Subcutaneous abdominal adipose tissue (tissue), 5 donors: ENCODE results near the gene CASP8.

Experiments
- H3K27ac ChIP-seq: one replicate; pipeline ENCODE4 v1.7.0; 2013; ENCODE audit warnings: low read depth, mild to moderate bottlenecking, inconsistent platforms, low read length, moderate library complexity
- H3K27me3 ChIP-seq, 5 donors: one replicate each; pipeline ENCODE4 v1.7.0; 2013; ENCODE audit warnings: low read length in 5 of 5, inconsistent platforms in 1 of 5; ENCODE audit not compliant: control insufficient read depth in 5 of 5, insufficient read depth in 4 of 5
- H3K36me3 ChIP-seq, 5 donors: one replicate each; pipeline ENCODE4 v1.7.0; 2013; ENCODE audit warnings: low read length in 5 of 5; ENCODE audit not compliant: control insufficient read depth in 5 of 5, insufficient read depth in 5 of 5
- H3K4me1 ChIP-seq, 5 donors: one replicate each; pipeline ENCODE4 v1.7.0; 2013; ENCODE audit warnings: low read length in 5 of 5, mild to moderate bottlenecking in 3 of 5, moderate library complexity in 1 of 5; ENCODE audit not compliant: control insufficient read depth in 5 of 5, insufficient read depth in 5 of 5
- H3K4me3 ChIP-seq, 5 donors: one replicate each; pipeline ENCODE4 v1.7.0; 2013; ENCODE audit warnings: low read length in 5 of 5, low read depth in 1 of 5
- H3K9ac ChIP-seq, 5 donors: one replicate each; pipeline ENCODE4 v1.7.0; 2013; ENCODE audit warnings: low read length in 5 of 5, mild to moderate bottlenecking in 4 of 5, moderate library complexity in 3 of 5
- H3K9me3 ChIP-seq, 5 donors: one replicate each; pipeline ENCODE4 v1.7.0; 2013; ENCODE audit warnings: low read length in 5 of 5; ENCODE audit not compliant: control insufficient read depth in 5 of 5
- donor health status: healthy.
- donor health status: healthy.
- donor health status: healthy.
- donor health status: healthy.
- donor health status: healthy.

CASP8 gene

GRCh38 chr2:201257381-201257955 is 2.9 kb upstream of the CASP8 start:
- H3K4me1 ChIP-seq, result peaks cover 2 to 51% (median 42%) of the 10 kb centered on the region in 5 donors
- H3K9ac ChIP-seq, result peak overlapping the region; percentile 44 to 95 (median 91)
- peak overlapping the region; percentile 98 for H3K27ac ChIP-seq
- H3K4me3 ChIP-seq, result peak overlapping the region; percentile 74 to 99 (median 90)
- H3K36me3 ChIP-seq, result no peaks in the 10 kb centered on the region
- H3K27me3 ChIP-seq, result no peaks in the 10 kb centered on the region
- no peaks in the 10 kb centered on the region for H3K9me3 ChIP-seq

GRCh38 chr2:201257956-201258665 is 2.2 kb upstream of the CASP8 start:
- peak overlapping the region; percentile 74 to 99 (median 90) for H3K4me3 ChIP-seq
- H3K36me3 ChIP-seq, result no peaks in the 10 kb centered on the region
- H3K9ac ChIP-seq, result peak overlapping the region; percentile 90 to 96 (median 93)
- H3K9me3 ChIP-seq, result no peaks in the 10 kb centered on the region
- H3K27ac ChIP-seq, result peak overlapping the region; percentile 98
- peaks cover 2 to 54% (median 42%) of the 10 kb centered on the region in 5 donors for H3K4me1 ChIP-seq
- H3K27me3 ChIP-seq, result no peaks in the 10 kb centered on the region

GRCh38 chr2:201258666-201259615 is 1.4 kb upstream of the CASP8 start:
- H3K27me3 ChIP-seq, result no peaks in the 10 kb centered on the region
- H3K9ac ChIP-seq, result peak overlapping the region; percentile 90 to 96 (median 93)
- peak overlapping the region; percentile 74 to 99 (median 90) for H3K4me3 ChIP-seq
- no peaks in the 10 kb centered on the region for H3K9me3 ChIP-seq
- peak overlapping the region; percentile 98 for H3K27ac ChIP-seq
- H3K4me1 ChIP-seq, result peaks cover 2 to 54% (median 42%) of the 10 kb centered on the region in 5 donors
- no peaks in the 10 kb centered on the region for H3K36me3 ChIP-seq

GRCh38 chr2:201261471-201261870 is 1.1 kb downstream of the CASP8 start:
- H3K36me3 ChIP-seq, result peaks cover under 1 to 6% (median under 1%) of the 10 kb centered on the region in 5 donors
- H3K9ac ChIP-seq, result peak overlapping the region in 2 of 5 donors; percentile 44 to 60
- H3K9me3 ChIP-seq, result no peaks in the 10 kb centered on the region
- peaks cover 2 to 49% (median 36%) of the 10 kb centered on the region in 5 donors for H3K4me1 ChIP-seq
- no peak overlapping the region for H3K27ac ChIP-seq
- H3K27me3 ChIP-seq, result no peaks in the 10 kb centered on the region
- H3K4me3 ChIP-seq, result peak overlapping the region; percentile 23 to 49 (median 38)

GRCh38 chr2:201261906-201262305 is 1.6 kb downstream of the CASP8 start:
- no peak overlapping the region for H3K27ac ChIP-seq
- H3K4me3 ChIP-seq, result peak overlapping the region in 4 of 5 donors; percentile 23 to 49 (median 42)
- peaks cover 2 to 49% (median 36%) of the 10 kb centered on the region in 5 donors for H3K4me1 ChIP-seq
- H3K9me3 ChIP-seq, result no peaks in the 10 kb centered on the region
- peaks cover 3 to 10% (median 4%) of the 10 kb centered on the region in 5 donors for H3K36me3 ChIP-seq
- no peaks in the 10 kb centered on the region for H3K27me3 ChIP-seq
- H3K9ac ChIP-seq, result peak overlapping the region in 2 of 5 donors; percentile 44 to 60

GRCh38 chr2:201262718-201263117 is 2.4 kb downstream of the CASP8 start:
- H3K4me3 ChIP-seq, result no peak overlapping the region
- peaks cover 2 to 44% (median 36%) of the 10 kb centered on the region in 5 donors for H3K4me1 ChIP-seq
- H3K27ac ChIP-seq, result no peak overlapping the region
- H3K36me3 ChIP-seq, result peaks cover 6 to 17% (median 9%) of the 10 kb centered on the region in 5 donors
- no peaks in the 10 kb centered on the region for H3K27me3 ChIP-seq
- no peaks in the 10 kb centered on the region for H3K9me3 ChIP-seq
- H3K9ac ChIP-seq, result peak overlapping the region in 1 of 5 donors; percentile 36

DNA sequence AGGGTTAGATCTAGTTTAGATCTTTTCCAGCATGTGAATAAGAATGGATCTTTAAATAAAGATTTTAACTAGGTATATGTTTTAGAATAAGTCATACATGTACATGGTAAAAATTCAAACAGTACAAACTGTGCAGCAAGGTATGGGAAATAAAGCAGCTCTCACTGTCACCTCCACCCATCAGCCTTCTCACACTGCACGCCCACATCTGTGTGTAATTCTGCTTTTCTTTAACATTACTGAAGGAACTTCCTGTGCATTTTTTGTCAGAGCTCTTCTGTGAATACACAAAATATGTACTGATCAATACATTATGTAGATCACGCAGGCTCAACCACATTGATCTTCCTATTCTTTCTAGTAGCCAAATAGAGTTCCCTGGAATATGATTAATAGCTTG is 3.4 kb downstream of the CASP8 start:
- H3K4me3 ChIP-seq, result no peak overlapping the region
- H3K36me3 ChIP-seq, result peaks cover 6 to 24% (median 12%) of the 10 kb centered on the region in 5 donors
- H3K4me1 ChIP-seq, result peaks cover 2 to 37% (median 30%) of the 10 kb centered on the region in 5 donors
- H3K27ac ChIP-seq, result no peak overlapping the region
- no peaks in the 10 kb centered on the region for H3K27me3 ChIP-seq
- no peaks in the 10 kb centered on the region for H3K9me3 ChIP-seq
- no peak overlapping the region for H3K9ac ChIP-seq

DNA sequence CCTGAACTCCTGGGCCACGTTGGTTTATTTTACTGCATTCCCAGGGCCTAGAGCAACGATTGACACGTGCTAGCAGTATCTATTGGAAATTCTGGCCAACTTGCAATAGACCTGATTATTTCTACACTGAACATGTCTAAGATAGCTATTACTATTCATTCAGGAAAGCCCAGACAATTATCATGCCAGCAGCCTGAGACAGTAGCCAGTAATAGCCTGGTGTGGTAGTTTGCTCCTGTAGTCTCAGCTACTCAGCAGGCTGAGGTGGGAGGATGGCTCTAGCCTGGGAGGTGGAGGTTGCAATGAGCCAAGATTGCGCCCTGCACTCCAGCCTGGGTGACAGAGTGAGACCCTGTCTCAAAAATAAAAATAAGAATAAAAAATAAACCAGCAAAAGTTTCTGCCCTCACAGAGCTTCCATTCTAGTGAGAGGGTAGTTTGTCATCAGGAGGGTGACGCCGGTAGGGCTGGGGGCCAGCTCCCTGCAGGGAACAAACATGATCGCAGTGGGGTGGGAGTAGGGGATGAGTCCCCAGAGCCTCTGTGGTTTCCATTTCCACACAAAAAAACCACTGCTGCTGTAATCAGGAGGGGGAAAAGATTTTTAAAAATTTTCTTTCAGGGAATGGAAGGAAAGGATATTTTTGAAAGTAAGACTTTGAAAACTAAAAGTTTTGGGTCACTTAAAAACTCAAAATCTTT is 4.3 kb downstream of the CASP8 start:
- Histone ChIP-seq H3K9ac (no peak overlapping the region), H3K4me3 (no peak overlapping the region), H3K27ac (no peak overlapping the region), H3K9me3 (no peaks in the 10 kb centered on the region), H3K27me3 (no peaks in the 10 kb centered on the region), H3K36me3 (peaks cover 6 to 32% (median 16%) of the 10 kb centered on the region in 5 donors), H3K4me1 (peaks cover 2 to 28% (median 22%) of the 10 kb centered on the region in 5 donors)

DNA sequence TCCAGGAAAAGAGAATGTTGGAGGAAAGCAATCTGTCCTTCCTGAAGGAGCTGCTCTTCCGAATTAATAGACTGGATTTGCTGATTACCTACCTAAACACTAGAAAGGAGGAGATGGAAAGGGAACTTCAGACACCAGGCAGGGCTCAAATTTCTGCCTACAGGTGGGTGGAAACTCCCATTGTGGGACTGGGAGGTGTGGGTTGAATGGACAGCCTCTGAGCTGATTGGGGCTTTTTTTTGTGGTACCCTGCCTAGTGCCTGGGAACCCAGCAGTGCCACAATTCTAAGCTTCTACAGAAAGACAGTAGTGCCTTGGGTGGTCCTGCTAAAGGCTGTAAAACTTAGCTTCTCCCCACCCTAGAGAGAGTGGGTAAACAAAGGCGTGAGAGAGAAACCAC is 6.3 kb downstream of the CASP8 start:
- Histone ChIP-seq H3K27me3 (no peaks in the 10 kb centered on the region), H3K27ac (no peak overlapping the region), H3K9ac (no peak overlapping the region), H3K36me3 (peaks cover 9 to 48% (median 24%) of the 10 kb centered on the region in 5 donors), H3K4me1 (peaks cover 1 to 14% (median 6%) of the 10 kb centered on the region in 5 donors), H3K4me3 (no peak overlapping the region), H3K9me3 (no peaks in the 10 kb centered on the region)
